22Rv1 (cell line): ENCODE measurements around the gene SLC5A1.

ENCODE experiments used
- ZFX ChIP-seq: fragments of 450-650 bp; IDR thresholded peaks from 2 replicates; pipeline ENCODE4 v1.6.1; 2017; ENCODE audit warnings: antibody characterized with exemption, borderline replicate concordance
- TF ChIP-seq, protein P1 (sequence below): fragments of 450-650 bp; IDR thresholded peaks from 2 replicates; pipeline ENCODE4 v1.5.1; 2017; ENCODE audit warnings: mild to moderate bottlenecking

DNA sequence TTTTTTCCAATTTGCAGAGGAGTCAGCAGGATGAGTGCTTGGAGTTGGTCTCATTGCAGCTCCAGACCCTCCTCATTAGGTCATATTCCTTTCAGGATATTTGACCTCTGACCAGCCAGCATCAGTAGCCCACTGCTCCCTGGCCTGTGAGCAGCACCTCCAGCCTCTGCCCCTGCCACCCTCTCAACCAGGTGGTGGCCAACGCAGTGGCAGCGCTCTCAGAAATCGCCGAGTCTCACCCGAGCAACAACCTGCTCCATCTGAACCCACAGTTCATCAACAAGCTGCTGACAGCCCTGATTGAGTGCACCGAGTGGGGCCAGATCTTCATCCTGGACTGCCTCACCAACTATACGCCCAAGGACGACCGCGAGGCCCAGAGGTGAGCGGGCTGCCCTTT, 89.1 kb downstream of the SLC5A1 start:
- TF ChIP-seq, protein P1, sequence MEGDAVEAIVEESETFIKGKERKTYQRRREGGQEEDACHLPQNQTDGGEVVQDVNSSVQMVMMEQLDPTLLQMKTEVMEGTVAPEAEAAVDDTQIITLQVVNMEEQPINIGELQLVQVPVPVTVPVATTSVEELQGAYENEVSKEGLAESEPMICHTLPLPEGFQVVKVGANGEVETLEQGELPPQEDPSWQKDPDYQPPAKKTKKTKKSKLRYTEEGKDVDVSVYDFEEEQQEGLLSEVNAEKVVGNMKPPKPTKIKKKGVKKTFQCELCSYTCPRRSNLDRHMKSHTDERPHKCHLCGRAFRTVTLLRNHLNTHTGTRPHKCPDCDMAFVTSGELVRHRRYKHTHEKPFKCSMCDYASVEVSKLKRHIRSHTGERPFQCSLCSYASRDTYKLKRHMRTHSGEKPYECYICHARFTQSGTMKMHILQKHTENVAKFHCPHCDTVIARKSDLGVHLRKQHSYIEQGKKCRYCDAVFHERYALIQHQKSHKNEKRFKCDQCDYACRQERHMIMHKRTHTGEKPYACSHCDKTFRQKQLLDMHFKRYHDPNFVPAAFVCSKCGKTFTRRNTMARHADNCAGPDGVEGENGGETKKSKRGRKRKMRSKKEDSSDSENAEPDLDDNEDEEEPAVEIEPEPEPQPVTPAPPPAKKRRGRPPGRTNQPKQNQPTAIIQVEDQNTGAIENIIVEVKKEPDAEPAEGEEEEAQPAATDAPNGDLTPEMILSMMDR, result no peak
- TF ChIP-seq ZFX, result no peak
